GM18520 (cell line): ENCODE data around the gene RNF144A.
"Not testable (repeated sequence)": the region's sequence is repeated elsewhere in the genome, so short reads cannot be mapped to it uniquely, and the experiment has no call there.

Experiments
- ATAC-seq: cut with Tn5 transposase; IDR thresholded peaks from one replicate; pipeline ENCODE4 v1.9.1; 2021; ENCODE audit not compliant: unreplicated experiment

The RNF144A gene, protein sequence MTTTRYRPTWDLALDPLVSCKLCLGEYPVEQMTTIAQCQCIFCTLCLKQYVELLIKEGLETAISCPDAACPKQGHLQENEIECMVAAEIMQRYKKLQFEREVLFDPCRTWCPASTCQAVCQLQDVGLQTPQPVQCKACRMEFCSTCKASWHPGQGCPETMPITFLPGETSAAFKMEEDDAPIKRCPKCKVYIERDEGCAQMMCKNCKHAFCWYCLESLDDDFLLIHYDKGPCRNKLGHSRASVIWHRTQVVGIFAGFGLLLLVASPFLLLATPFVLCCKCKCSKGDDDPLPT

DNA sequence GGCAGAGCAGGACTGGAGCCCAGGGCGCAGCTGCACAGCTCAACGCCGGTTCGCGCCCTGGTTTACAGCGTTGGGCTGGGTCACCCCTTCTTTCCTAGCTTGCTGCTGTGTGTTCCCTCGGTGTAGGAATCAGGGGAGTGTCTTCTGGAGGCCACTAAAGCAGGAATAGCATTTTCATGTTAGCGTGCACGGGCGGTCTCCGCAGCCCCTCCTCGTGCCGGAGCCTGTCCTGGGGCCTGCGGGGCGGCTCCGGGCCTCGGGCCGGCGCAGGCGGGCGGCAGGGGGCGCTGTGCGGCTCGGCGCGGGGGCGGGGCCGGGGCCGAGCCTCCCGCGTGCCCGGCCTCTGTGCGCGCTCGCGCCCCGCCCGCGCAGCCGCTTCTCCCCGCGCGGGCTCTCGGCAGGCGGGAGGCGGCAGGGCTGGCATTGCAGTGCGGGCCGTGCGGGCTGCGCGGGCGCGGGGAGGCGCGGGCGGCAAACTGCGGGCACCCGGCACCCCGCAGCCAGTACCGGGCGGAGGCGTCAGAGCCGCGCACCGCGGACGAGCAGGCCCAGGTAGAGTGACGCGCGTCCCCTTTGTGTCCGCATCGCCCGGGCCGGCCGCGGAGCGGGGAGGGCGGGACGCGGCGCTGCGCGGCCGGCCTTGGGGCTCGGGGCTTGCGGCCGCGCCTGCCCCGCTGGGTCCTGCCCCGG, at the start of gene RNF144A:
RNF144A (plus strand) TSS at position 342 of the 690 bp plus-strand sequence. CDS start 79,515 bp downstream, outside the sequence.
- ATAC-seq = peak; percentile 68

DNA sequence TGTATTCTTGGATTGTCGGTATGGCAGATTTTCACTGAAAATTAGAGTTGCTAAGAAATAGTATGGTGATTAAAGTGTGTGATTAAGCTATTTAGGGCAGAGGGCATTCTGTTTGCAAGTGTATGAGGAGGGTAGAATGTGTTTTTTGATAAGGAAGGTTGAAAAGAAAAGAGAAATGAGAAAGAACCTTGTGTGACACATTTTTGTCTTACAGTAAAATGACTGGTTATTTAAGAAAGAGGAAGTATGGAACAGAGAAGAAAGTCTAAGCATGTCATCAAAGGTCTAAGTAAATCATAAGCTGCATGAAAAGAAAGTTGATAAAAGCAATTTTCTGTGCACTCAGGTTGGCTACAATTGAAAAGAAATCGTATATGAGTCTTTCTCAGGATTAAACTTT, 44.8 kb upstream of the RNF144A start:
- ATAC-seq = peak; percentile 40

DNA sequence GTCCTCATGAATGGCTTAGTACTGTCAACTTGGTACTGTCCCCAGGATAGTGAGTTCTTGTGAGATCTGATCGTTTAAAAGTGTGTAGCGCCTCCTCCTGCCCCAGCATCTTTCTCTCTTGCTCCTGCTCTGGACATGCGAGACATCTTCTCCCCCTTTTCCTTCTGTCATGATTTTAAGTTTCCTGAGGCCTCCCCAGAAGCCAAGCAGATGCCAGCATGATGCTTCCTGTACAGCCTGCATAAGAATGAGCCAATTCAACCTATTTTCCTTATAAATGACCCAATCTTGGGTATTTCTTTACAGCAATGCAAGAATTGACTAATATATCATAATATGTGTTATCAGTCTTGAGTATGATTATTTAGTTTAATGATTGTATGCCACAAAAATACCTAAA, 43.2 kb upstream of the RNF144A start:
- ATAC-seq = no peak

DNA sequence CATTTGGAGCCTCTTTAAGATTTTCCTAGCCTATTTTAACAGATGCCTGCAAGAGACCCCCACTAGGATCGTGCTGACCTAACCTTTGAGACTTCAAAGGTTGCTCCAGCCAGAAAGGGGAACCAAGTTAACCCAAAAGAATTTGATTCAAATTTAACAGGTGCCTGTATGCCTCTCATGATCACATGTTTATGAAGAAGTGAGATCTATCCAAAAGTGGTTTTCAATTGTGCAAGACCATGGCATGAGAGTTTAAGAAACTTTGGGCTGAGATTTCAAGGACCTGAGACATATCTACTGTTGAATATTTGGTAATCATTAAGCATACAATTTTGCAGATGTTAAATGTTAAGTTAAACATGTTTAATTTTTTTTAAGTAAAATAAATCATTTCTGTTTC, 40.9 kb upstream of the RNF144A start:
- no peak for ATAC-seq

DNA sequence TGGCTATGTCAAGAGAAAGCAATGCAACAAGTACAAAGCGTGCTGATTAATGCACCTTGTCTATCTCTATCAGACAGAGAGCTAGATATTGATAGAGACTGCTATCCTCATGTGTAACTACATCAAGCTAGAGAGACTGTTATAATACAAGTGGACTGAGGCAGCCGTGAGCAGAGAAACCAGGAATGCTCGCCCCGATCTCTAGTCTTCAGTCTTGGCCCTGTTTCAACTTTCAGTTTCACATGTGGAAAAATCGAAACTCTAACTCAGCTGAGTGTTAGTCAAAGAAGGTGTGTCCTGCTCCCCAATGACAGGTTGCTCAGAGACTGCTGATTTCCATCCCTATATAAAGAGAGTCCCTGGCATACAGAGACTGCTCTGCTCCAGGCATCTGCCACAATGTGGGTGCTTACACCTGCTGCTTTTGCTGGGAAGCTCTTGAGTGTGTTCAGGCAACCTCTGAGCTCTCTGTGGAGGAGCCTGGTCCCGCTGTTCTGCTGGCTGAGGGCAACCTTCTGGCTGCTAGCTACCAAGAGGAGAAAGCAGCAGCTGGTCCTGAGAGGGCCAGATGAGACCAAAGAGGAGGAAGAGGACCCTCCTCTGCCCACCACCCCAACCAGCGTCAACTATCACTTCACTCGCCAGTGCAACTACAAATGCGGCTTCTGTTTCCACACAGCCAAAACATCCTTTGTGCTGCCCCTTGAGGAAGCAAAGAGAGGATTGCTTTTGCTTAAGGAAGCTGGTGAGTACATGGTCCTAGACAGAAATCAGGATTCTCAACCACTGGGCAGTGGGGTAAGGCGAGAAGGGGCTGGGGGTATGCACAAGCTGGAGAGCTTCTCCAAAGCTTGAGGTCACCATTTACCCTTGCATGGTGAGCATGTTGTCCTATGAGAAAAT, 39.6 kb upstream of the RNF144A start, which contains the start of gene RSAD2:
RSAD2 (plus strand) TSS at position 376 of the 903 bp plus-strand sequence; CDS start at position 400, 24 bp downstream.
- ATAC-seq = peak; percentile 55

DNA sequence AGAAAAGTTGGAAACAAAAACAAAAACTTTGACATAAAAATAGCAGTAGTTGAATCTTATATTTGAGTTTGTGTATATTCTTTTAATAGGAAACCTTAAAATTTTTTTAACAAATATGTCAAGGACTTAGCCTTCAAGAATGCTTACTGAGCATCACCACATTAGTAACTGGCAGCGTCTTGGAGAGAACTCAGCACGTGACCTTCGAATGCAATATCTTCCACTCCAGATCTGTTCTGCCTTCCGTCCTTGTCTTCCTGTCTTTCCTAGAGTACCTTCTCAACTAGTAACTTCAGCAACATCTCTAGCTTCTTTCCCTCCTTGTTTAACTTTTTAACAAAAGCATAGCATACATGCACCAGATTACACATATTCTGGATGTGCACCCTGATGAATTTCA, 38.7 kb upstream of the RNF144A start:
- no peak for ATAC-seq

DNA sequence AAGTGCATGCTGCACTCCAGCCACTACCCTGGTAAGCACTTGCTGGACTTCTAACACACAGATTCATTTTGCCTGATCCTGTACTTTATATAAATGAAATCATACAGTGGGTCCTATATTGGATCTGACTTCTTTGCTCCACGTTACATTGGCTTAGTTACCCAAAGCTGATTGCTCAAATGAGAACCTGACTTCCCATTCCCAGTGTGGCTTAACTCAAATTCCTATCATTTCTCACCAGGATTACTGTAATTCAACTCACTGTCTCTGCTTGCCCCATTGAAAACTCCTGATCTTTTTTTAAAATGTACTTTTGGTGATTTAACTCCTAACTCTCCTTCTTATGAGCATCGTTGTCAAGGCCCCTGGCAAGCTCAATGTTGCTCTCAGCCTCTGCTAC, 38.2 kb upstream of the RNF144A start:
- ATAC-seq = no peak

DNA sequence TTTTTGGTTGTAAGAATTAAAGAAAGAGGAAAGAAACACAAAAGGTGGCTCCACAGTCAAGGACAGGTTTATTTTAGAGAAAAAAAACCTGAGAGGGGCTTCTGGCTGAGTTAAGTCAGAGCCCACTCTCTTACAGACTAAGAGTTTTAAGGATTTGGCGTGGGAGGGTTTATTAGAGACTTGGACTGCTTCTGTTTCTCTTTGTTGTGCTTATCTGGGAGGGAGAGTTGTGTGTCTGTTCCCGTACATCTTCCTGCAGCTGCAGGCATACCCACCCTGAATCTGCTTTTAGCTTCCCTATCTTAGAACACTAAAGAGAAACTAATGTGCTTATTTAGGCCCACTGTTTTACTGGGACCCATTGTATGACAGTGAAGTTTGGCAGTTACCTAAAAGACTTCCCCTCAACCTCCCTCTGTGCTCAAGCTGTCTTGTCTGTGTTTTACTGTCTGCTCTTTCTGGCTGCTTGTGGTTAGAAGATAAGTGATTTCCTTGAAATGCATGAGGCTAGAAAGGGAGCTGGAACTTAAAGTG, 36.9 kb upstream of the RNF144A start:
- ATAC-seq = no peak

DNA sequence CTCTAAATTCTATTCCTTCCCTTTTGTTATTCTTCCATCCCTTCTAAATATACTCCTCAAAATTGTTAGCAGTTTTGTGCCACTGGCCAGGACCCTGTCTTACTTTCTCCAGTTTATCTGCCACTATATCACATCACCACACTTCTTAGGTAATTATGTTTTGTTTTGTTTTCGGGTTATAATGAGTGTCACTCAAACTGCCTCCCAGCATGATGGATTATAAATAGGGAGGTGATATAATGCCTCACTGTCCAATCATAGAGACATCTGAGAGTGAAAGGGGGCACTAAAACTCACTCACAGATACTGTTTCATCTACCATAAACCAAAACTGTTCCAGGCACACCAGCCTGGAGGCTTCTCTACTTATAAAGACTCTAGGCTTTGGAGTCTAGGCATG, 36.2 kb upstream of the RNF144A start:
- ATAC-seq = no peak

DNA sequence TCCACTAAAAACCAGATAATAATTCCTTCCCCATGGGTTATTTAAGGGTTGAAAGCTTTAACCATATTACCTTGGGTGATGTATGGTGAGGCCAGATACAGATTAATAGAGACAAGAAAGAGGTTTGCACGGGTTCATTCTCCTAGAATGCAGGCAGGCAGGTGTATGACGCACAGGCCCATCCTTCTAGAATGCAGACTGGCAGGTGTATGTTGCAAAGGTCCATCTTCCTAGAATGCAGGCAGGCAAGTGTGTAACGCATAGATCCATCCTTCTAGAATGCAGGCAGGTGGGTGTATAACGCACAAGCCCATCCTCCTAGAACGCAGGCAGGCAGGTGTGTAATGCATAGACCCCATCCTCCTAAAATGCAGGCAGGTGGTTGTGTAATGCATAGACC, 35.7 kb upstream of the RNF144A start:
- ATAC-seq = no peak

DNA sequence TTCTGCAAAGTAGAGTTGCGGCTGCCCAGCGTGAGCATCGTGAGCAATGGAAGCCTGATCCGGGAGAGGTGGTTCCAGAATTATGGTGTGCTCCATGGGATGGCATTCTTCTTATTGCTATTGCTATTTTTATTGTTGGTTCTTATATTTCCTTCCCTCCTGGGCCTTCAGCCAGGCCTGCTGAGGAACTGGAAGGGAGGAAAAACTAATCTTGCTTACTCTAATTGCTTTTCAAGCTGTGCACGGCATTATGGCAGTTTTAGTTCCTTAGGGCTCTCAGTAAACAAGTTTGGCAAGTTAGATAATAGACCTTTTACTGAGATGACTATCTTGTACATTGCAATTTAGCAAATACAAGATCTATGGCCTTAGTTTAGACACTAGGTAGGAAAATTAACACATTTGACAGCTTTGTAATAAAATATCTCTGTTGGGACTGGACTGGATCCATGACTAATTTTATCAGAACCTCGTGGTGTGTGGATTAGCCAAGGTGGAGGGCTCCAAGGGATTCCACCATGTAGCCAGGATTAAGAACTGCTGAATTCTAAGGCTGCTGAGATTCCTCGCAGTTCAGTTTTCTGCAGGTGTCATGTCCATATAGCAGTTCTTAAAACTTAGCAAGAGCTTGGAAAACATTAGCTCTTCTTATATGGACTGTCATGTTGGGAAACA, 33.6 kb upstream of the RNF144A start:
- ATAC-seq = no peak

DNA sequence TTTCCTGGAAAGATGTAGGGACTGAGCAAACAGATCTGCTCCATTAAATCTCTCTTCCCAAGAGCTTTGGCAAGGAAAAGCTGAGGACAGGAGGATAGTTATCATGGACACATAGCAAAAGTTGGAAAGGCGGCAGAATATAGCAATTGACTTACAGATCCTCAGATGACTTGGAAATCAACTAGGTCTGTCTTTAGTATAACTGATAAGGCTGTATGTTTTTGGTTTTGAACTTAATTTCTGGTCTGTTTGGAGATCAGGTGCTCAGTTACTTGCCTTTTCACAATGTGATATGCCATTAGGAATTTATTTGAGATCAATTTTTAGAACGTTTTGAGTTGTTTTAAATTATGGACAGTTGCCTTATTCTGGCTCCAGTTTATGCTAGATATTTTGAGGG, 31.7 kb upstream of the RNF144A start:
- no peak for ATAC-seq

DNA sequence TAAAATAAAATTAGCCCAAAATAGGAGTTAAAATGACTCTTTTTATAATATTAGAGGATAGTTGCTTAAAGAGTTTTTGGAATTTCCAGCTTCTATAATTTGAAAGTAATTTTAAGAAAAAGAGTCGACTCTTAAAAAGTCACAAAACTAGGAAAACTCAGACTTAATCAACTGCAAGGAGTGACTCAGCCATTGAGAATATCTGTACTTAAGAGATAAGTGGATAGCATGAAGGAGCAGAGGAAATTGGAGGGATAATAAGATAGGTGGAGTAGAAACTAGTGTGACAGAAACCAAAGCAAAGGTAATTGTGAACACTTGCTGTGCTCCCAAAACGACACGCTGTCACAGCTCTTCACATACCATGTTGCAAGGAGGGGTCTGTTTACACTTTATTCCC, 31.2 kb upstream of the RNF144A start:
- no peak for ATAC-seq

DNA sequence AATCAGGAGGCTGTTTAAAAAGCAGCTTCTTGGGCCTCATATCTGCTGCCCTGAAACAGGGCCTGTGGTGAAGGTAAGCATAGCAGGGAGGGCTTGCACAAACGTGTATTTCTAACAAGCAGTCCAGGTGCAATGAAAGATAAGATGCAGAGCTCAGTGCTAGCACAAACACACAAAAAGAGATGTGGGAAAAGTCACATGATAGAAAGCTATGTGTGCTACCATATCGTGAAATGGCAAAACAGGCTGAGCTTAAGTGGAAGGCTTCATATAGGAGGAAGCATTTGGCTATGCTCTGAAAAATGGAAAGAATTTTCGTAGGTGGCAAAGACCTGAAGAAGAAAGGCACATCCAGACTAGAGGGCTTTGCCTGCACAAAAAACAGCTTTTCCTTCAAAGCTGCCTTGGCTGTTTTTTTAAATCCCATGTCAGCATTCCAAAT, 29.4 kb upstream of the RNF144A start:
- ATAC-seq = no peak

DNA sequence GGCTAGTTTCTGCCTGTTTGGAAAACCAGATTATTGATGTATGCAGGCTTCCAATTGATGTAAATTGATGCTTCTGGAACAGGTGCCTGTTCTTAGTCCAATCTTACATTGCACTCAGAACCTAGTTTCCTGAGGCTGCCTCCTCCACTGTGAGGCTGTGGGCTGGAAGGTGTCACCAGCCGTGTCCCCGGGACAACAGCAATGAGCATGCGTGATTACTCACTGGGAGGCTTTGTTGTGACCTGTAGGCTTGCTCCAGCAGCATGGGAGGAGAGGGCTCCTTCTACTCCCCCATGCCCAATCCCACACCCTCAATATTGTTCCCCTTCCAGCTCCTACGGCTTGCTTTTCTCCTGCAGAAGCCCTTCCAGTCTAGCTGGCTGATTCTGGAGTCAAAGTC, 28.5 kb upstream of the RNF144A start:
- ATAC-seq = no peak

DNA sequence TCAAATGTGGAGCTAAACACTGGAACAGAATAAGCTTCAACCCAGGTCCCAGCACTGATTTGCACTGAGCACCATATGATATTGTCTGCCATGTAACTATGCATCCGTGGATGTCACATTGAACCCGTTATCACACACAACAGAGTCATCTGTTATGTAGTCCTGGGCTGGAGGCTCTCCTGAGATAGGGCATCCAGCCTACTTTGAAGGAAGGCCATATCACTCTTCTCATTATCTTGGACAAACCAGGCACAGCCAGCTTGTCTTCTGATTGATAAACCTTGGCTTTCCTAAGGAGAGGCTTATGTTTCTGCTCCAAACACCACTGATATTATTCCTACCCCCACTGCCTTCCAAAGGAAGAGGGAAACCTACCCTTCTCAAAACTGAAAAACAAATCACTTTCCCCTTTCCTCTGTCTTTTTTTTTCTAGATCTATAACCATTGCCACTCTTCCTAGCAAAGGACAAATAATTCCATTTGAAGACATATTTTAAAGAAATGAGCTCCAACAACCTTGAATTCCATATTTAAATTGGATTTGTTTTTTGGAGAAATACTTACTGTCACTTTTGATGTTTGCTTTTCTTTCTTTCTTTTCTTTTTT, 23.2 kb upstream of the RNF144A start:
- no peak for ATAC-seq

DNA sequence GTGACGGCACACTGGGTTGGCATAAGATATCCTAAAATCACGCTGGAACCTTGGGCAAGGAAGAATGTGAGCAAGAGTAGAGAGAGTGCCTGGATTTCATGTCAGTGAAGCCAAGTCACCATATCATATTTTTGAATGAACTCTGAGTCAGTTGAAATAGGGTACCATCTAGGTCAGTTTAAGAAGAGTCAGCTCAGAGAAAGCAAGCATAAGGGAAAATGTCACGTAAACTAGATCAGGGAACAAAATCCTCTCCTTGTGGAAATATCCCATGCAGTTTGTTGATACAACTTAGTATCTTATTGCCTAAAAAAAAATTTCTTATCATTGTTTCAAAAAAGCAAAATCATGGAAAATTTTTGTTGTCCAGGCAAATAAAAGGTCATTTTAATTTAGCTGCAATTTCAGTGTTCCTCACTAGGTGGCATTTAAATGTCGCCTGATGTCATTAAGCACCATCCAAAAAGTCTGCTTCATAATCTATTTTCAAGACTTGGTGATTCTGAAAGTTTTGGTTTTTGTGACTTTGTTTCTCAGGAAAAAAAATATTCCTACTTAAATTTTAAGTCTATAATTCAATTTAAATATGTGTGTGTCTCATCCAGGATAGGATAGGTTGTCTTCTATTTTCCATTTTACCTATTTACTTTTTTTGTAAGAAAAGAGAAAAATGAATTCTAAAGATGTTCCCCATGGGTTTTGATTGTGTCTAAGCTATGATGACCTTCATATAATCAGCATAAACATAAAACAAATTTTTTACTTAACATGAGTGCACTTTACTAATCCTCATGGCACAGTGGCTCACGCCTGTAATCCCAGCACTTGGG, 20.1 kb upstream of the RNF144A start:
- ATAC-seq = peak; percentile 48

DNA sequence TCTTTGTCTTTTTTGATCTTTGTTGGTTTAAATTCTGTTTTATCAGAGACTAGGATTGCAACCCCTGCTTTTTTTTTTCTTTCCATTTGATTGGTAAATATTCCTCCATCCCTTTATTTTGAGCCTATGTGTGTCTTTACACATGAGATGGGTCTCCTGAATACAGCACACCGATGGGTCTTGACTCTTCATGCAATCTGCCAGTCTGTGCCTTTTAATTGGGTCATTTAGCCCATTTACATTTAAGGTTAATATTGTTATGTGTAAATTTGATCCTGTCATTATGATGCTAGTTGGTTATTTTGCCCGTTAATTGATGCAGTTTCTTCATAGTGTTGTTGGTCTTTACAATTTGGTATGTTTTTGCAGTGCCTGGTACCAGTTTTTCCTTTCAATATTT, 14.6 kb upstream of the RNF144A start:
- ATAC-seq = not testable (repeated sequence)

DNA sequence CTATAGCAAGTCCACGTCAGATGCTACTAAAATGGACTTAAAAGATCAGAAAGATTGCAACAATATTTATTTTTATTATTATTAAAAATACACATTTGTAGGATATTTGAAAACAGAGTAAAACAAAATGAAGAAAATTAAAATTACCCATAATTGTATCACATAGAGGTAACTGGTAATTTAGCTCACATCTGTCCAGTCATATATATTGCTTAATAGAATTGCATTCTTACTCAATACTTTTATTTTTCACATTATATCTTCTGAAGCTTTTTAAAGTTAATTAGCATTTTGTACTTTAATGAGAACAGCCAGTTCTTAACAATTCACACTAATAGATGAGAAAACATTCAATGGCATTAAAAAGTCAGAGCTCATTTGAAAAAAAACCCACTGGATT, 11.5 kb upstream of the RNF144A start:
- no peak for ATAC-seq
